Right kidney (tissue), 1 donor: ENCODE measurements around the gene ANKRD44.

ENCODE experiments used
- DNase-seq: peaks from one replicate; pipeline ENCODE4 v3.0.0-alpha.2; 2016

ANKRD44 gene

DNA sequence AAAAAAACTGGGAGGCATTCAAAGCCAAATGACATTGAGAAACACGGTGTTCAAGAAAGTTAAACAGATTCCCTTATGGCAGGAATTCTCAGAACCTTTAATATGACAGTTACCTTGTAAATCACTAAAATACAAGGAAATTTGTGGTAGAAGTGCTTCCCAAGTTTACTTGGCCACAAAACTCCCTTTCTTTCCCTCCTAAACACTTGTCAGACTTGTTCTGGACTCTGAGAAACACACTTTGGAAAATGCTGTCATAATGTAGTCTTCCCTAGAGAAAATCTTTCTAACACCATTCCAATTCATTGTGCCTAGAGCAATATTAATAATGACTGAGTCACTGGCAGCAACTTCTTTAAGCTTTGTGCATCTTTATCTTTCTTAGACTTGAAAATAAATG lies 140.4 kb downstream of the ANKRD44 start:
- no peak for DNase-seq

DNA sequence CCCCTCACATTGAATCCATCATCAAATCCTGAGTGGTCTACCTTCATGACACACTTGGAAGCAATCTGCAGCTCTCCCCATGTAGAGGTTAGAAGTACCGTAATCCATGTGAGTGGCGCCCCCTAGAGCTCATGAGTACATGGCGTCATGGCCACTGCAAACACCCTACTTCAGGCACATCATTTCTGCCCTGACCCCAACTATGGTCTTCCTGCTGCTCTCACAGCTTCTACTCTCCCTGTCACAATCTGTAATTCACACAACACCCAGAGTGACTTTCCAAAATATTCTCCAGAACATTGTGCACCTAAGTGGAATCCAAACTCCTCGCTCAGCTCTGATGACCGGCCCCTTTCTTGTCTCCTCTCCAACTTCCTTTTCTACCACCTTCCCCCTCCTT lies 141.9 kb downstream of the ANKRD44 start:
- no peak for DNase-seq

DNA sequence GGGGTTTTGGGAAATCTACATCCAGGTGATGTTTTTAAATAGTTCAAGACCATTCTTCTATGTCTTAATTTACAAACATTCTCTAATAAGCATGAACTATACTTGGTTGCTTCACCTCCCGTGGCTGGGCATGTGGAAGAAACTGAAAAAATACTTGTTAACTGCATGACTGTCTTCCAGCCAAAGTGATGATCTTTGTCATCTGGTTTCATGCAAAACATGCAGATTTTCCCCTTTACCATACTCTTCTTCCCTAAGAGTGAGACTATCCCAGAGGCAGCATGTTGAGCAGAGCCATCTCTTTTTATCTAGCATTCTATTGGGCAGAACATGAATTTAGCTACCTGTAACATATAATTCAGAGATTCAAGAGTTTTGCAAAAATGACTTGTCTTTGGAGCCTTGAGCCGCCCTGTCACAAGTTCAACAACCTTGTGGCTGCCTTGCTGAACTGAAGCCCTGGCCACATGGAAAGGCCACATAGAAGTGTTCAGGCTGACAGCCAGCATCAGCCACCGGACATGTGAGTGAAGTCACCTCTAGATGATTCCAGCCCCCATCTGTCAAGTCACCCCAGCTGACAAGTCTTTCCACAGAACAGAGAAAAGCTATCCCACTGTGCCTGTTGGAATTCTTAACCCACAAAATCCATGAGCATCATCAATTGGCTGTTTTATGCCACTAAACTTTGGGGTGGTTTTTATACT lies 142.8 kb downstream of the ANKRD44 start:
- no peak for DNase-seq

DNA sequence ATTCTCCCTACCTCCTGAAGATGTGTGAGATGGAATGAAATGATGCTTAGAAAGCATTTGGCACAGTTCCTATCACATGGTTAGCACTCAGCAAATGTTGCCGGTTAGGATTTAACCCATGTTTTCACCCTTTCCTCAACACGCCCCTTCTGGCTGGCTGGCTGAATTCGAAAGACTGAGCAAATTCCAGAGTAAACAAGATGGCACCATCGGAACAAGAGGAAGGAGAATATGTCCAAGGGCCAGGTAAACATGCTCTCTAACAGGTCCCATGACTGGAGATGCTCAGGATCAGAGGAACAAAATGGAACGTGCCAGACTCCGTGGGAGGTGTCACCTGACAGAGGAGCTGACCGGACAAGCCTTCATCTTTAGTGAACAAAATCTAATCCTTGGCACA lies 145.6 kb downstream of the ANKRD44 start:
- DNase-seq = no peak

DNA sequence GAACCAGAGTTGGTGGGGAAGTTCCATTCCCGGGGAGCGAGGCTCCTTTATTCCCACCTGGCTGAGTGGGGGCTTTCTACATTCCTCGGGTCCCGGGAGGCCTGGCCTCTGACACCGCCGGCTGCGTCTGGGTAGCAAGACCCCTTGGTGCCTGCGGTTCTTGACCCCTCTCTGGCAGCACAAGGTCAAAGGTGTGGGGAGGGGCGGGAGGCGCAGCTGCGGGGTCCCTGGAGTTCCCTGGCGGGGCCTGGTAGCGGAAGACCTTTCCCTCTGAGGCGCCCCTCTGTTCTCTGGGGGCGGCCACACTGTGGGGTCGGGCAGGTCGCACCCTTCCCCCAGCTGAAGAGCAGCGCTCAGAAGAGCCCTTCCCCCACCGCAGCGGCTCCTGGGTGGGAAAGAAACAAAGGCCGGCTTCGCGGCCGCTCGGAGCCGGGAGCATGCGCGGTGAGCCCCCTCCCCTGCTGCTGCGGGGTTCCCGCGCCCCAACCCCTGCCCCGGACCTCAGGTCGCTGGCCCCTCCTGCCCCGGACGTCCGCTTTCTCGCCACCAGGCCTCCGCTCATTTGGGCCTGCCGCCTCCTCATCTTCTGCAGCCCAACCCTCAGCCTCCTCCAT lies 146.3 kb downstream of the ANKRD44 start:
- DNase-seq = peak; percentile 70

DNA sequence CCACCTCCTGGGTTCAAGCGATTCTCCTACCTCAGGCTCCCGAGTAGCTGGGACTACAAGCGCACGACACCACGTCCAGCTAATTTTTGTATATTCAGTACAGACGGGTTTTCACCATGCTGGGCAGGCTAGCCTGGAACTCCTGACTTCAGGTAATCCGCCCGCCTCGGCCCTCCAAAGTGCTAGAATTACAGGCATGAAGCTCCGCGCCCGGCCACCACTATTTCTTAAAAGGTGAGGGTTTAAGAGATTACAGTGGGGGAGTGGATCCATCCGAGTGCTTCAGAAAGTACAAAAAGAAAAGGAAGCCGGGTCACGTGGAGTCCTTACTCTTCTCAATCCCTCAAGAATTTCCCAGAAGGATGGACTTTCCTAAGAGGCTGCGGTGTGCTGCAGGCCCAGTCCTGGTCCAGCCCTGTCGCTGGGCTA lies 146.9 kb downstream of the ANKRD44 start:
- no peak for DNase-seq

DNA sequence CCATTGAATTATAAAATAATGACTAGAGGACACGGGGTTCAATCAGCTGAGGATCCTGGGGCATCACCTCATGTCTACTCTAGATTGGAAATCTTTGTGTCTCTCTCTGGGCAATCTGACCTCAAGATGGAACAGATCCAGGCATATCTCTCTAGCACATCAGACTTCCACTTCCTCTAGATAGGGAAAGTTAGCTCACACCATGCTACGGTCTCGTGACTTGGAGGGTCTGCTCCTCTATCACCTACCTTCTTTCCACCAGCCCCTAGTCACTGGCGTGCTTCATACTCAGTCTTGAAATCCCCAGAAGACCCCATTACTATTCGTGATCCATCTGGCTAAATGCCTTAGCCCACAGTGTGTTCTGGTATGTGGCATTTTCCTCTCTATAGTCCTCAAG lies 148.8 kb downstream of the ANKRD44 start:
- no peak for DNase-seq

DNA sequence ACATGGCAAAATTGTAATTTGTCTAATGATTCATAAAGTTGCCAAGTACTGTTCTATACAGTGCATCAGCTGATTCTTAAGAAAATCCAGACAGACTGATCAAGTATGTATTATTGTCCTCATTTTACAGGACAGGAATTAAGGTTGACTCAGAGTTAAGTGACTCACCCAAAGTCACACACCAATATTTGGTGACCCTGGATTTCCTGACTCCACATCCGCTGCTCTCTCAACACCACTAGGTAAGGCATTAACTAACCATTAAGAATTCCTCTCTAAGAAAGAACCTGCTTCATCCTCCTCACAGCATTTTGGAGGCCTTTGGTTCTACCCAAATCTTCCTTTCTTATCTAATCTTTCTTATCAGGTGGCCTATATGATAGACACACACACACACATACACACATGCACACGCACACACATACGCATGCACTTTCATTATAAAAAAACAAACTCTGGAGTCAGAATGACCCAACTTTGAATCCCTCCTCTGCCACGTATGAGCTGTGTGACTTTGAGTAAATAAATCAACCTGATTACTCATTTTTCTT lies 150.8 kb downstream of the ANKRD44 start:
- no peak for DNase-seq

DNA sequence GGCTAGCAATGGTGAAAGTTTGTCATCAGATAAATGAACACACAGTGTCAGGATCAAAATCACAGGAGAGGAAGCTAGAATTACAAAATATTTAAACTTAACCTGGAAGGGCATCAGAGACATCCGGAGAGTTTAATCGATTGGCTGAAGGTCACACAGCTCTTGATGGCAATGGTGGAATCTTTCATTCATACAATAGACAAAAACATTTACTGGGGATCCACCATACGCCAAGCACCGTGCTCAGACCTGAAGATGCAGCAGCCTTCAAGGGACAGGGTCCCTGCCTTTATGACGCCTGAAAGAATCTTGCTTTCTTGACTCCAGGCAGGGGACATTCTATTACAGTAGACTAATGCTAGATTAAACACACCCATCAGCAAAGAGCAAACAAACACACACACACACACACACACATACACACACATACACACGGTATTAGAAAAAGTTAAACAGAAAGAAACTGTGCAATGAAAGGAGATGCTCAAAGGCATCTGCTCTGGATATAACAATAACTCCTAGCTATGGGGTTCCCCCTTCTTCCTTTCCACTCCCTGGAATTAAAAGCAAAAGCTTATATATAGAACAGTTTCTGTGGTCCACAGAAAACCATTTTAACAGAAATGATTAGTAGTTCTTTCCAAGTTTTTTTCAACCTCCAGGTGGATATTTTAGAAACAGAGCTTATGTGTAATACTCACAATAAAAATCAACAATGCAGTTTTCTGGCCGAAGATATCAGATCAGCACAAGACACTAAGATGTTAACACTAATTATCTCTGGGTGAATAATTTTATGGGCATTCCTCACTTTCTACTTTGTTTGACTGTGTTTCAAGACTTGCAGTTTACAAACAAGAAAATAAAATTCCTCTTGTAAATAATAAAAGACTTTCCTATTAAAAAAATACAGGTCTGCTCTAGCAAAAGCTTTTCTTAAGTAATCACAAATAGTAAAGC lies 151.7 kb downstream of the ANKRD44 start:
- peak; percentile 15 for DNase-seq

DNA sequence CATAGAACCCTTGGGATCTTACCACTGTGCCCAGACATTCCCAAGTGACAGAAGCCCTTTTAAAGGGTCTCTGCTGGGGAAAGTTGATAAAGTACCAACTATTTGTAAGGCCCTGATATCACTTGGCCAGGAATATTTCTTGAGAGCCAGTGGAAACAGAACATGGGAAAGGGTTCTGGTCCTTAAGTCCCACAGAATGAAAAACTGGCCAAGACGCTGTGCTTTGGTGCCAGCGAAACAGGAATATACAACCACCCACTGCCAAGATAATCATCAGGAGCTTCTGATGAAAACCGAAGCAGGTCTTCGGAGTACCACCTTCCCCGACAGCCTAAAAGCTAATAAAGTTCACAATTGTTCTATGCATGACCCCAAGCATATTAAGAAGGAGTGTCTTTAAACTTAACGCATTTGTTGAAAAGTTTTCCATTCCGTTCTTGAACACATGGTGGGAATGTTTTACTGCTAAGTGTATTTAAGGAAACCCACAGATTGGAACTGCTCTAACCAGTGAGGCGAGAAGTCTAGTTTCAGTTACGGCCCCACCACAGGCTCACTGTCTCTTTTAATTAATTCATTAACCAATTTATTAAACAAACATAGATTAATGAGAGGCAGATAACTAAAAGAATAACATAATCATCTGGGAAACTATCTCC lies 152.6 kb downstream of the ANKRD44 start:
- peak; percentile 16 for DNase-seq

DNA sequence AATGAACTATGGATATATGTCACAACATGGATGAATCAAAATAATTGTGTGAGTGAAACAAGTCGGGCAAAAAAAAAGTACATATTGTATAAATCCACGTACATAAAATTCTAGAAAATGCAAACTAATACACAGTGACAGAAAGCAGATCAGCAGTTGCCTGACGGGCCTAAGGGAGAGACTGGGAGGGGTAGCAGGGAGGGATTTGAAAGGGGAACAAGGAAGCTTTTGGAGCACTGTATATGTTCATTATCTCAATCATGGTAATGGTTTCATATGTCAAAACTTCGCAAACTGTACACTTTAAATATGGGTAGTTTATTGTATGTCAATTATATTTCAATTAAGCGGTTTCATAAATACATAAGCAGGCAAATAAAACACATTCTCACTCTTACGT lies 153.8 kb downstream of the ANKRD44 start:
- DNase-seq = no peak

DNA sequence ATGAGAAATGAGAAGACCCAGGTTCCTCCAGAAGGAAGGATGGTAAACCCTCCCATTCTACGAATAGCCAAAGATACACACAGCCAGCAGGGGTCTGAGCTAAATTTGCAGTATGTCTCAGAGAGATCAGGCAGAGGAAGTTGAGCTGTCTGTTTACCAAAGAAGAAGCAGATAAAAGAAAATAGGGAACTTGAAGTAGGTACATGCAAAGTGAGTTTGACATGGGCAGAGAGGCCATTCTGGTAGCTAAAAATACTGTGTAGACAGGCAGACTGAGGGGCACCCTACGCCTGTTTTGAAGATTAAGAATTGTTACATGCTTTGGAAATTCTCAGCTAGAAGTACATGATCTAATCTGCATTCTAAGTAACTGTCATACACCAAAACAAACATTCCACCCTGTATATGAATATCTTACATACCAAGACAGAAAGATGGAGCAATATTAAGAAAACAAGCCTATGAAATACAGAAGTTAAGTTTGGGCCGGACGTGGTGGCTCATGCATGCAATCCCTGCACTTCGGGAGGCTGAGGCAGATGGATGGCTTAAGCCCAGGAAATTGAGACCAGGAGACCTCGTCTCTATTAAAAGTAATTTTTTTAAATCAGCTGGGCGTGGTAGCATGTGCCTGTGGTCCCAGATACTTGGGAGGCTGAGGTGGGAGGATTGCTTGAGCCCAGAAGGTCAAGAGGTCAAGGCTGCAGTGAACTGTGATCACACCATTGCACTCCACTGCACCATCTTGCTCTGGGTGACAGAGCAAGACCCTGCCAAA lies 157.9 kb downstream of the ANKRD44 start:
- DNase-seq = no peak

DNA sequence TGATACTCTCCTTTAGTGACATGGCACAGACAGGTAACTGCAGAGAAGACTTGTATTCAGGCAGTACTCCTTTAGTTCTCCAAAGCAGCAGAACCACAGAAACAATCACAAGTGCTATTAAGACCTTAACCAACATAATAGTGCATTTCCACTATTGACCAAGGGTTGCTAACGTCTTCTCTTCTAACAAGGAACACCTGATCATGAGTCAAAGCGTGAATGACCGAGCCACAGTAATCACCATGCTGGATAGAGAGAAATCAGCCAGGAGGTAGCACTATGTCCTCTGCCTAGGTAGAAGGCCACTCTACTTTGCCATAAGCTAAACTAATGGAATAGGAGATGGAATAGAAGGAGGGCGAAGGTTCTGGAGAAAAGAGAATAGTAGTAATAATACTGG lies 161.0 kb downstream of the ANKRD44 start:
- DNase-seq = no peak

DNA sequence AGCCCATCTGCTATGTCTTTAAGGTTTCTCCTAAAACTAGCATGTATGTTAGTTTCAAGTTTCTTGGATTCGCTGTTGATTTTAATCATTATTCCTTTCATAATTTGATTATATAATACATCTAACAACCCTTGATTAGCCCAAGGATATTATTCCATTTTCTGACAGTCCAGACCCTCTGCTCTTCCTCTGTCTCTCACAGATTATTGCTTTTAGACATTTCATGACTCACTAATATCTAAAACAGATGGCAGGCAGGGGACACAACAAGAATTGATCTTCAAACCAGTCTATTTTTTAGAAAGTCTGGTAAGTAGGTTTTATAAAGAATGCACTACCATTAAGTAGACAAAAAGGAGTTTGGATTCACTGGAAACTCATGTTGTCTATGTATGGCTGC lies 162.2 kb downstream of the ANKRD44 start:
- no peak for DNase-seq

DNA sequence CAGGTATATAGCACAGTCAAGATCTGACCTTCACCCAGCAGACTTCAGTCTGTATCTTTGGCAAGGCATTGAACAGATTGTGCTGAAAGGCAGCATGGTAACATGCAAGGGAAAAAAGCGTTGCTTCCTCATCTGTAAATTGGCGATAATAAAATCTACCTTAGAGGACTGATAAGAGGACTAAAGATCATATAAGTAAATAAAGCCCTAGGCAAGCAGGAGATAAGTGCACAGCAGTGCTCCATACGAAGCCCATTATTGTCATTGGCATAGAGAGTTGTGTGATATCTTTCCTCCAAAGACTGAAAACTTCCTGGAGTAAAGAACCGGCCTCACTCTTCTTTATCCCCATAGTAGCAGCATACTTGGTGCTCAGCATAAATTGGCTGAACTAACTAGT lies 162.6 kb downstream of the ANKRD44 start:
- DNase-seq = no peak

DNA sequence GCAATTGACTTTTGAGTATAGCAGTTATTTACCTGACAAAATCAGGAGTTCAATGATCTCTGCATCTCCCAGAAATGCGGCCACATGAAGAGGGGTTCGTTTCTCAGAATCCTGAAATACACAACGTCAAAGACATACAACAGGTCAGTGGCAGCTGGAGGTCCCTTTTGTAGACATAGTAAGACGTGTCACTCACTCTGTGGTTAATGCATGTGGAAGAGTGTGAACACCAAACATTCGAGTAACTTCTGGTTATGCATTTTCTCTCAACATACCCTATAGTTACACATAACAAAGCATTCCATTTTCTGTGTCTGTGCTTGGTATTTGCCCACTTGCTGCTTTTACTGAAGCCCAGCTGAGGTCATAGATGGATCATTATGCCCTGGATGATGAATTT lies 163.6 kb downstream of the ANKRD44 start:
- no peak for DNase-seq

DNA sequence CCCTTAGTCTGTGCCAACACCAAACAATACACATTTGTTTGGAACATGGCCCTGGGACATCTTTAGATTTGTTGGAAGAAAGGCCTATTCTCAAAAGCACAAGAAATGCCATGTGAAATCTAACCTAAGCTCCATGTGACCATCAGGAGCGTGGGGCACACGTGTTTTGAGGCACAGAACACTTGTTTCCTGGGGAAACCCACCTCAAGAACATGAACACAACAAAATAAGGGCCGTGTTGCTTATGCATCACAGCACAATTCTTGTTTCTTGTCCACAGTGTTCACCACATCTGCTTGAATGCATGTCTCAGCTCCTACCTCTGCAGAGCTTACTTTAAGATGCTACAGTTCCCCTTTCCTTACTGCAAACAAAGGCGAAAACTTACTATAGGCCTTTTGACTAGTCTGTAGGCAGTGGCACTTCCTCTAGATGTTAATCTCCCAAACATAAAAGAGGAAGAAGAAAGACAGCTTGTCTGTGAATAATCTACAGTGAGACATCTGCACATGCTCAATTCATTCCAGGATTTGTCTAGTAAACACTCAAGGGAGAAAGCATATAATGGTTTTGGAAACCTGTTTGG lies 165.0 kb downstream of the ANKRD44 start:
- DNase-seq = no peak

DNA sequence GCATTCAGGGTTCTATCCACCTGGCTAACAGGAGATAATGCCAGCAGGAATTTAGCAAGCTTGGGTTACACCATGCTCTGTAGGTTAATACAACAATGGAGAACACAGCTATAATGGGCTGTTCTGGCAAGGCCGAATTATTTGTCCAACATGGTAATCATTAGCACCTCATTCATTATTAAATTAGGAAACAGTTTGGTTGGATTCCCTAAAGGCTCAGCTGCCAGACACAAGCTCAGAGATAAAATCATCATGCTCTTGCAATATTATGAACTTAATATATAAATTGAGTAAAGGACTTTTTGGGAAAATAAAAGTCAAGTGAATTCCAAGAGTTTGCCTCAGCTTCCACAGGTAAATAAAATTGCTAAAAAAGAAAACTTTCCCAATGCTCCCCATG lies 166.4 kb downstream of the ANKRD44 start:
- no peak for DNase-seq

DNA sequence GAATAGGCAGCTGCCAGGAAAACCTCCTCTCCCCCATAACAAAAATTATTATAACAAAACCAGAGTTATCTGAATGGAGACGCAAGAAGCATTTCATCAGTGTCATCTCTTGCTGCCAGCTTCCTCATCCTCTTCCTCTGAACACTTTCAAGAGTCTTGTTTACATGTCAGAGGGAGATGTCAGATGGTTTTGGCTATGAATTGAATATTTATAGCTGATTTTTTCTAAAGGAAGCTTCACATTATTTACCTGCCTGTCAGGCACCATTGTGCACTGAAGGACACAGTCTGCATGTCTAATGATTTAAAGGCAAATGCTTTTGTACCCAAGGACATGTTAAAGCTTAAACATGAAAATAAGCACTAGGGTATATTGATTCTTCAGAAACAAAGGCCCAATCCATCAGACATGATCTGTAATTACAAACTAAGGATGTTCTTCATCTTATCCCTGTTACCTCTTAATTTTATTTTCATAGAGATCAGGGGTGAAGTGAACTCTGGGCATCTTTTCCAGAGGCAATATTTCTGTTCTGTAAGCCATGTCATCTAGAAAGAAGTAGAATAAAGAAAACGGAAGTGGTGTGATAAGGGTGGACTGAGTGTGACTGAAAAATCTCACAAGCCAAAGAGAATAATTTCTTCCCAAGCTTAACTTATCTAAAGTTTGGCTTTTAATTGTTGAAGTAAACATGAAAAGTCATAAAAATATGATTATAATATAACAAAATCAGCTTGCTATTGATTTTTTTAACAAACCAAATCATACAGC lies 168.7 kb downstream of the ANKRD44 start:
- DNase-seq = no peak

DNA sequence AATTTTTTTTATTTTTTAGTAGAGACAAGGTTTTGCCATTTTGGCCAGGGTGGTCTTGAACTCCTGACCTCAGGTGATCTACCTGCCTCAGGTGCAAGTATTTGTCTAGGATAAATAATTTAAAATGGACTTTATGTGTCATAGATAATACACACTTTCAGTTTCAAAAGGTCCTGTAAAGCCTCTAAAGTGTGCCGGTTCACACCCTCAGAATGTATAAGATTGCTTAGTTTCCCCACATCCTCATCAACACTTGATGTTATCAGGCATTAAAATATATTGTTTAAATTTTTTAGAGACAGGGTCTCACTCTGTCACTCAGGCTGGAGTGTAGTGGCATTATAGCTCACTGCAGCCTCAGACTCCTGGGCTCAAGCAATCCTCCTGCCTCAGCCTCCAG lies 170.5 kb downstream of the ANKRD44 start:
- no peak for DNase-seq
